RPMI8226 (cell line): ENCODE data around the gene NUDT8.
"Not testable (repeated sequence)": the region's sequence is repeated elsewhere in the genome, so short reads cannot be mapped to it uniquely, and the experiment has no call there.

ENCODE experiments used
- DNase-seq: peaks from one replicate; pipeline ENCODE4 v3.0.0-alpha.2; 2015

The NUDT8 gene

DNA sequence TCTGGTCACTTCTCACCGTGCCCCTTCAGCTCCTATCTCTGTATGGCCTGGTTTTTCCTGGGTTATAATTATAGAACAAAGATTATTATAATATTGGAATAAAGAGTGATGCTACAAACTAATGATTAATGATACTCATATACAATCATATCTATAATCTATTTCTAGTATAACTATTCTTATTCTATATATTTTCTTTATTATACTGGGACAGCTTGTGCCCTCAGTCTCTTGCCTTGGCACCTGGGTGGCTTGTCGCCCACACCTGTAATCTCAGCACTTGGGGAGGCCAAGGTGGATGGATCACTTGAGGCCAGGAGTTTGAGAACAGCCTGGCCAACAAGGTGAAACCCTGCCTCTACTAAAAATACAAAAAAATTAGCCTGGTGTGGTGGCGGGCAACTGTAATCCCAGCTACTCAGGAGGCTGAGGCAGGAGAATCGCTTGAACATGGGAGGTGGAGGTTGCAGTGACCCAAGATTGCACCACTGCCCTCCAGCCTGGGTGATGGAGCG lies 30.0 kb upstream of the NUDT8 start:
- not testable (repeated sequence) for DNase-seq

DNA sequence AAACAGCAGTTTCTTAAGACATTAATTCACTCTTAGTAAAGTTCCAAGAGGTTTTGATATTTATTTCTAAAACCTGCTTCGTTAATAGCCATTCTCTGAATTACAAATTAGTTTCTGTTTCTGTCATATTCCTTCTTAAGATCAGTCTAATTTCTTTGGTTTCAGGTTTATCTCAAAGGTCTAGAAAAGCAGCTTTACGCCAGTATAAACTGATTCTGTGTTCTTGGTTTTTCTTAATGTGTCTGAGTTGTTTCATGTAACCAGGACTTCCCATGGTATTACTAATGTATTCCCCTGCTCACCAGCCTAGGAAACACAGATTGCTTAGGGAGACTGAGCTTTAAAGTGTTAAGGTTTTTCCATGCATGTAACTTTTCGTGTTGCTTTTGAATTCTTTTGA lies 27.6 kb upstream of the NUDT8 start:
- DNase-seq = no peak

DNA sequence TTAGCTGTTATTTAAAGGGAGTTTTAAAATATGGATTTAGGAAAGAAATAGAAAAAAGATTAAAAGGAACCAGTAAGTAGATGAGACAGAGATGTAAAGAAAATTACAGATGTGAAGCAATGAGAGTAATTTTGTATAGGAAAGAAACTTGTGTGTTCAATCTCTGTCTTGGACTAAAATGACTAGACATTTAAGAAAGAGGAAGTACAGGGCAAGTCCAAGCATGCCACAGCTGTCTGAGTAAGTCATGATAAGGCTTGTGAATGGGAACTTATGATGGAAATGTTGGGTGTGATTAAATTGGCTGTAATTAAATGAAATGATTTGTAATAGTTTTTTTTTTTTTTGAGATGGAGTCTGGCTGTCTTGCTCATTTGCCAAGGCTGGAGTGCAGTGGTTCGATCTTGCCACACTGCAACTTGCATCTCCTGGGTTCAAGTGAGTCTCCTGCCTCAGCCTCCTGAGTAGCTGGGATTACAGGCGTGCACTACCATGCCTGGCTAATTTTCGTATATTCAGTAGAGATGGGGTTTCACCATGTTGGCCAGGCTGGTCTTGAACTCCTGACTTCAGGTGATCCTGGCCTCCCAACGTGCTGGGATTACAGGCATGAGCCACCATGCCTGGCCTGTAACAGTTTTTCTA lies 26.7 kb upstream of the NUDT8 start:
- DNase-seq = peak; percentile 72

DNA sequence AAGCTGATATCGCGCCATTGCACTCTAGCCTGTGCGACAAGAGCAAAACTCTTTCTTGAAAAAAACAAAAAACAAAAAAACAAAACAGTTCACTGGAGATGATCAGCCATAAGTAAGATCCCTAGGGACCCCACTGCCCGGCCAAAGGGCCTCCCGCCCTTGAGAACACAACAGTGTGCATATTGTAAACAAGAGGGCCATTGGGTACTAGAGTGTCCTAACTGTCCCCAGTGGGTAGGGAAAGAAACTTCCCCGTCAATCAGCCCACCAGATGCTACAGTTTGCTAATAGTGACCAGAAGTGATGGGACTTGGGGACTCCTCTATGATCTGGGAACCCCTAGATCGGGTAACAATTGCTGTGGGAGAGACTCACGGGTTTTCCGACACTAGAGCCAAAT lies 24.5 kb upstream of the NUDT8 start:
- DNase-seq = no peak

DNA sequence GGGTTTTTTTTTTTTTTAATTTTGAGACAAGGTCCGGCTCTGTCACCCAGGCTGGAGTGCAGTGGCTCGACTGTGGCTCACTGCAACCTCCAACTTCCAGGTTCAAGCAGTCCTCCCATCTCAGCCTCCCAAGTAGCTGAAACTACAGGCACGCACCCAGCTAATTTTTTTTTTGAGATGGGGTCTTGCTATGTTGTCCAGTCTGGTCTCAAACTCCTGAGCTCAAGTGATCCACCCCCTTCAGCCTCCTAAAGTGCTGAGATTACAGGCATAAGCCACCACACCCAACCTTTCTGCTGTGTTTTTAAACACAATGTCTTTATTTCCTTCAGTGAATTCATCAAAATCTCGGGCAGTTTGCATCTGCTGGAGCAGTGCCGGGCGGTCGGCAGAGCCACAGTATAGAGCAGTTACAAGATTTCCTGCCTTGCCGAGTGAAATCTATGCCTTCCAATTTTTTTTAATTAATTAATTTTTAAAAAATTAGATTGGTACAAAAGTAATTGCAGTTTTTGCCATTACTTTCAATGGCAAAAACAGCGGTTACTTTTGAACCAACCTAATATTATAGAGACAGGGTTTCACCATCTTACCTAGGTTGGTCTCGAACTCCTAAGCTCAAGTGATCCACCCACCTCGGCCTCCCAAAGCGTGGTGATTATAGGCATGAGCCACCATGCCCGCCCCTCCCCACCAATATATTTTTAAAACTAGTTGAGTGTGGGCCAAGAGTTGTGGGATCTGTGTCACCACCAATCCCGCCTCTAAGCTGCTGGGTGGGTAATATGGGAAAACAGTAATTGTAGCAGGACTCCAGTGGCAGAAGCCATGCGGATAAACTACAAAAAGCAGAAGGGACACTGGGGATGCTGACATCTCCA lies 23.5 kb upstream of the NUDT8 start:
- DNase-seq = no peak

DNA sequence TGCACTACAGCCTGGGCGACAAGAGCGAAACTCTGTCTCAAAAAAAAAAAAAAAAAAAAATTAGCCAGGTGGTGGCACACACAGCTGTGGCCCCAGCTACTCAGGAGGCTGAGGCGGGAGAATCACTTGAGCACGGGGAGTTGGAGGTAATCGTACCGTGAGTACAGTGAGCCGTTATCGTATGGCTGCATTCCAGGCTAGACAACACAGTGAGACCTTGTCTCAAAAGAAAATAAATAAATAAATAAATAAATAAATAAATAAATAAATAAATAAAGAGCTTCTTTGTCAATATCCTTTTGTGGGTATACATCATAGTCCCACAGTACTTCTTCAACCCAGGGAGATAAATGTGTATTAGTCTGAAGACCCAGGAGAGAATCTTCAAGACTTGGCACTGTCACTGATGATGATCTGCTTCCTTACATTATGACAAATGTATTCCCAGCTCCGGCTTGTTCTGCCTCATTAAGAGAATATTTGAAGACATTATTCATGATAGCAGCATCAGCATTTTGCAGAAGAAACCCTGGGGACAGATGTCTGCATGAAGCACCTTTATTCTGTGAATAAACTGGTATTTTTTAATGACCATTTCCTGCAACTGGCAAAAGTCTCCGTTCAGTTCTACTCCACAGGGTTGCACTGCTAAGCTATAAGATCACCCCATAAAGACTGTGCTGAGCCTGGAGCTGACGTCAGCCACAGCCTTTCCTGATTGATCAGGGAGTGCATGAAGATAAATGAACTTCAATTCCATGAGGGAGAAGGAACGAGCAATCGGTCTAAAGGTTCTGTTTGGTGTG lies 22.4 kb upstream of the NUDT8 start:
- DNase-seq = no peak

DNA sequence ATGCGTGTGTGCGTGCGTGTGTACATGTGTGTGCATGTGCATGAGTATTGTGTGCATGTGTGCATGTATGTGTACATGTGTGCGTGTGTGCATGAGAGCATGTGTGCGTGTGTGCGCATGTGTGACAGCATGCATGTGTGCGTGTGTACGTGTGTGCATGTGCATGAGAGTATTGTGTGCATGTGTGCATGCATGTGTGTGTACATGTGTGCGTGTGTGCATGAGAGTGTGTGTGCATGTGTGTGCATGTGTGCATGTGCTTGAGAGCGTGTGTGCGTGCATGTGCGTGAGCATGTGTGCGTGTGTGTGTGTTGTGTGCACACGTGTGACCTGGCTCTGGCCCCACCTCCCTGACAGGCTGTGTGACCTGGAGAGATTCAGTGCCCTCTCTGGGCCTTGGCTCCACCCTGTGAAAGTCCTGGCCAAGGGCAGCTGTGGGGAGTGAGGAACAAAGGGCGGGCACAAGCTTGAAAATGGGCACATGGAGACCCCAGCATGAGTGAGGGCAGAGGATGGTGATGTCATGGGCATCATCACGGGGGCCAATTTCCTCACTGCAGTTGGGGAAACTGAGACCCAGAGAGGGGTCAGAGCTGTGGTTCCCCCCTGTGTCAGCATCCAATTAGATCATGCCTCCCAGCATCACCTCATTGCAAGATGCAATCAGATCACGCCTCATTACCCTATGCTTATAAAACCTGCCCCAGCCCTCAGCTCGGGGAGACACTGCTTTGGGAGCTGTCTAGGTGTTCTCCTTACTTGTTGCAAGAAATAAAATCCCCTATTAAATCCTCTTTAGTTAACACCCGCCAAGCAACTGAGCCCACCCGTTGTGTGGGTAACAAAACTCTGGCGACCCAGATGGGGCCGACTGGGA lies 20.1 kb upstream of the NUDT8 start:
- DNase-seq = peak; percentile 85

DNA sequence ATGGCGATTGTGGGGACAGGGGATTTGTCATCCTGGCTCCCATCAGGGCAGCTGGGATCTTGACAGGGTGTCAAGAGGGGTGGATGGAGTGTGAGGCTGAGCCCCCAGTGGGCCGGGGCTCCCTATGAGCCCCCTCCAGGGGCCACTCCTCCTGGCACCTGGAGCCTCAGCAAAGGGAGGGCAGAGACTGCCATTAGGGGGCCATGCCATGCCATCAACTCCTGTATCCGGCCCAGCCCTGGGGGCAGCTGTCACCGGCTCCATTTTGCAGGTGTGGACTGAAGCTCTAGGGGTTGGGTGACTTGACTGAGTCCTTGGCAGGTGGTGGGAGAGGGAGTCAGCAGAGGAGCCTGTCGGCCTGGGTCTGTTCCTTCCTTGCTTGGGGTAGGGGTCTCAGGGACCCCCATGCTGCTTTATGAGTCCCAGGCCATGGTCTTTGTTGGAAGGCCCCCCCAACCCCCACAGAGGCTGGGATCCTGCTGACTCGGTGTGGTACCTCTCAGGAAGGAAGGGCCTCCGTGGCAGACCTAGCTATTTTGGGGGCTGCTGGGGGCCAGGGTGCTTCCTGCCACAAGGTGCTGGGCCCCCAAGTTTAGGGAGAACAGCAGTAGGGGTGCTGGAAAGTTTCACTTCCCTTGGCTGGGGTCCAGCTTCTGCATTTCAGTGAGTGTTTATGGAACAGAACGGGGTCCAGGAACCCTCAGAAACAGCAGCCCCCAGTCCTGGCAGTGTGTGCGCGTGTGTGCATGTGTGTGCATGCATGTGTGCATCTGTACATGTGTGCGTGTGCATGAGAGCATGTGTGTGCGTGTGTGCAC lies 19.3 kb upstream of the NUDT8 start:
- DNase-seq = peak; percentile 96

DNA sequence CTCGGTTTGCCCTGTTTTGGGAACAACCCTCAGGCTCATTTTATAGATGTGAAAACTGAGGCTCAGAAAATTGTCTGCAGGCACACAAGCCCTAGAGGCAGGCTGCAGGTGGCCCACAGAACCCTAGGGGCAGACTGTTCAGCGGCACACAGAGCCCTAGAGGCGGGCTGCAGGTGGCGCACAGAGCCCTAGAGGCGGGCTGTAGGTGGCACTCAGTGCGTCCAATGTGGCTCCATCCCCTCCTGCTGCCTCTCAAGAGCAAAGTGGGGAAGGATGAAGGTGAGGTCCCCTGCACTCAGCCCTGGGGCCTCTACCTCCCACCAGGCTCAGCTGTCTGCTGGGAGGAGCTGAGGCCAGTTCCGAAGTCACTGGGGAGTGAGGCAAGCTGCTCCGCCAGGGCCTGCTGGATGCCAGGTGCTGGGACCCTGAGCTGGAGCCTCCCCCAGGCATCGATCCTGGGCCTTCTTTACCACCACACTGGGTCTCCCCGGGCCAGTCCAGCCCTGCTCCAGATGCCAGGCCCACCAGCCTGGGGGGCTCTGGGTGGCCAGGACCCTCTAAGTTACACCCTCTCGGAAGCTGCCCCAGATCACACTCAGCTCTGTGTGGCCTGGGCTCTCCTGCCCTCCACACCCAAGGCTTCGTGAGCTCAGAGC lies 18.5 kb upstream of the NUDT8 start:
- DNase-seq = peak; percentile 97

DNA sequence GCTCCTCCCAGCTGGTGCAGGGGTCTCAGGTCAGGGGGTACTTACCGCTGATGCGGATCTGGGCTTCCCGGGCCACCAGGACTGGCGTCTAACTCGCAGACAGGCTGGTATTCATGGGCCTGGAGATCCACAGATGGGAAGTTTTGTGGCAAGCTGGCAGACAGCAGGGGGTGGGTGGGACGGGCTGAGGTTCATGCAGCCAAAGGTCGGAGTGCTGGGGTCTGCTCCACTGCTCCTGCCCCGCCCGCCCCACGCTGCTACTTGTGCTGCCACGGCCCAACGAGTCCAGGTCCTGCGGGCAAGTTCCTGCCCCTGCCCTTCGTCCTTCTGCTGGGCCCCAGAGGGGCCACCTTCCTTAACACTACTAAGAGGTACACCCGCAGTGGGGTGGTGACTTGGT lies 17.7 kb upstream of the NUDT8 start:
- no peak for DNase-seq

DNA sequence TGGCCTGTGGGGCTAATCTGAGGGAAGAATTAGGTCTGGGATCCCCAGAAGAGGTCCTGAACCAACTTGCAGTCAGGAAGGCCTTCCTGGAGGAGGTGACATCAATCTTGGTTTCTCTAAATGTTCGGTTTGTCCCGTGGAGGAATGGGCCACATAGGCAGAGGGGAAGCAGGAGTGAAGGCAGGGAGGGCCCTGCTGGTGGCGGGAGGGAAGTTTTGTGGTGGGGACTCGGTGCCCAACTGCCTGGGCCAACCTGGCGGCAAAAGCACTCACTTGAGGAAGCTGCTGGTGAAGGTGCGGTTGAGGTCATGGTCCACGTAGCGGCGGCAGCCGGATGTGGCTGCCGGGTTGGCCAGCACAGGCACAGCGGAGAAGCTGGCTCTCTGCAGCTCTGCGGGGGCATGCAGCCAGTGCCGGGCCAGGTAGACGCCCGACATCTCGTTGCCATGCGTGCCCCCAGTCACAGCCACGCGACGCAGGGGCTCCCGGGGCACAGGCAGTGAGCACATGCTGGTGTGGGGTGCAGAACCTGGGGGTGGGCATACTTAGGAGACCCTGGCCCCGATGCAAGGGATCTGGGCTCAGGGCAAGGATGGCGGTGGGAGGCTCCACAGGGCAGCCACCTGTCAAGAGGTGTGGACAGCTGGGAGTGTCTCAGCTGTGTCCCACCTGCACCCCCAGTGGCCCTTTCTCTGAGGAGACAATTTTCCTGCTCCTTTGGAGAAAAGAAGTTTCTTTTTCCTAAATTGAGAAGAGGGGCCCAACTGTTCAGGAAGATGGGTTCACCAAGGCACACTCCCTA lies 17.0 kb upstream of the NUDT8 start:
- peak; percentile 93 for DNase-seq

DNA sequence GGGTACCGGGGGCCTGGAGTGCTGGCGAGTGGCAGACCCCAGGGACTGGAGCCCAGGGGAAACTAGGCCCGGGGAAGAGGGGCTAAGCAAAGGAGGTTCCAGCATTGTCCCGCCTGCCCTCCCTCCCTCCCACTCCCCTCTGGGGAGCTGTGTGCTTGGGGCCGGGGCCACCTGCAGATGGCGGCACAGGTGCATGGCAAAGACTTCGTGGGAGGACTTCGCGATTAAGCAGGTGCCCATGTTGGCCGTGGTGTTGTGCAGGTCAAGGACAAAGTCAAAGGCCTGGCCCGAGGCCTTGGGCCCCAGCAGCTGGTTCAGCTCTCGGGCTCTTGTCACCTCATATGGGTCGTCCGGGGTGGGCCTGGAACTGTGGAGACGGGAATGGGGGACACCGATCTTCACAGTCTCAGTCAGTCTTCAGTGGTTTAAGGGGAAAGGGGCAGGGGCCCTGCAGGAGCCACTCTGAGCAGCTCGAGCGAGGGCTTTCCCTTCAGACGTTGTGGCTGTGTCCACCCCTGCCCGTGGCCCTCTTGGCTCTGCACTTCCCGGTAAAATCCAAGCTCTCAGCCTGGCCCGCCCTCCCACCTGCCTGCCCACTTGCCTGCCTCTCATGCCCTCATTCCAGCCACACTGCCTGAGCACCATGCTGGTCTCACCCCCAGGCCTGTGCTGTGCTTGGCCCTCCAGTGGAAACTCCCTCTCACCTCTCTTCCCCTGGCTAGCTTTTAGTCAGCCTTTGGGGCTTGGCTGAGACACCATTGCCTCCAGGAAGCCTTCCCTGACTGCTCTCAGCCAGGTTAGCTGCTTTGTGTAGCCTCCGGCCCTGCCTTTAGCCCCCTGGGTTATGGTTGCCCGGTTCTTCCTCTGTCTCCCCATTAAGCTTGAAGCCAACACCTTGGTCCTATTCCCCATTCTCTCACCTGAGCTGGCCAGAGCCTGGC lies 16.1 kb upstream of the NUDT8 start:
- peak; percentile 51 for DNase-seq

DNA sequence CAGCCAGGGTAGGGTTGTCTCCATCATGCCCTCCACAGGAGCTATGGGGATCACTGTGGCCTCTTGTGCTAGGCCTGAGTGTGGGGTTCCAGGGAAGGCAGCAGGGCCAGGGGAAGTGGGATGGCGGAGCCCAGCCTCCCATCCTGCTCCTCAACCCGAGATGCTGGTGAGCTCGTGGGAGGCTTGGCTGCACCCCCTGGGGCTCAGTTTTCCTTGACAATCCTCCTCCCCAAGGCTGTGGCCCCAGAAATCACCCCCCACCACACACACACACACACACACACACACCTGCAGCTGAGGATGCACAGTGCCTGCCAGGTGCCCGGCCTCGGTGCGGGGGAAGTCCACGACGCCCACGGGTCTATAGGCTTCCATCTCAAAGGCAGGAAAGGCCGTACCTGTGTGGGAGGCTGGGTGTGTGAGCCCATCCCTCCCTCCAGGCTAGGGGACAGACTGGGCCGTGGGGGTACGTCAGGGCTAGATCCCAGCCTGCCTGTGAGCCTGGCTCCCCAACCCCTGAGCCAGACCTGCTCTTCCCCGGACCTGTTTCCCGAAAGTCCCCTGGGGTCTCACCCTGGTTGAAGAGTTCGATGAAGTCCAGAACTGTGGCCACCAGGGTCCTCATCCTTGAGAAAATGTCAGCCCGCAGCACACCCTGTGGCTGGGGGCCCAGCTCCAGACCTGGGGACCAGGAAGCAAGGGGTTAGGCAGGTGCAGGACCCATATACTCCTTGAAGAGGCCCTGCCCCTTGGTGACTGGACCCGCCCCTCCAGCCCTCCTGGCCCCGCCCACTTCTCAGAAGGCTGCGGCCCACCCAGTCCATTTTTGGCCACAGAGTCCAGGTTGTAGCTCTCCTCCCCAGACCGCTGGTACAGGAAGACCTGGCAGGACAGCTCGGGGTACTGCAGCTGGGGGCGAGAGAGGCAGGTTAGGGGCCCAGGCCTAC lies 15.0 kb upstream of the NUDT8 start:
- no peak for DNase-seq

DNA sequence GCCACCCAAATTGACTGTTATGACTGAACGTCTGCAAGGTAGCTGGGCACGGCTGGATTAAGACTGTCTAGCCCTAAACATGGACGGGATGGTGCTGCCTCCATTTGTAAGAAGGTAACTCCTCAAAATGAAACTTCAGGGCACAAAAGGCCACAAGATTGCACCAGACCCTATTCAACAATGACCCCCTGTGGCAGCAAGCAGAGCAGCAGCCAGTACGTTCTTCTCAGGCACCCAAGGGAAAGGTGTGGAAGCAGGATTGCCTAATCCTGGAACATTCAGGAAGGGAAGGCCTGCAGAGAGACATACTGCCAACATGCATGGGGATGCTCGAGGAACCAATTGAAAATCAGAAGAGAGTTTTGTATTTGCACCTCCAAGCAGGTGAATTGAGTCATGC lies 14.3 kb upstream of the NUDT8 start:
- peak; percentile 48 for DNase-seq

DNA sequence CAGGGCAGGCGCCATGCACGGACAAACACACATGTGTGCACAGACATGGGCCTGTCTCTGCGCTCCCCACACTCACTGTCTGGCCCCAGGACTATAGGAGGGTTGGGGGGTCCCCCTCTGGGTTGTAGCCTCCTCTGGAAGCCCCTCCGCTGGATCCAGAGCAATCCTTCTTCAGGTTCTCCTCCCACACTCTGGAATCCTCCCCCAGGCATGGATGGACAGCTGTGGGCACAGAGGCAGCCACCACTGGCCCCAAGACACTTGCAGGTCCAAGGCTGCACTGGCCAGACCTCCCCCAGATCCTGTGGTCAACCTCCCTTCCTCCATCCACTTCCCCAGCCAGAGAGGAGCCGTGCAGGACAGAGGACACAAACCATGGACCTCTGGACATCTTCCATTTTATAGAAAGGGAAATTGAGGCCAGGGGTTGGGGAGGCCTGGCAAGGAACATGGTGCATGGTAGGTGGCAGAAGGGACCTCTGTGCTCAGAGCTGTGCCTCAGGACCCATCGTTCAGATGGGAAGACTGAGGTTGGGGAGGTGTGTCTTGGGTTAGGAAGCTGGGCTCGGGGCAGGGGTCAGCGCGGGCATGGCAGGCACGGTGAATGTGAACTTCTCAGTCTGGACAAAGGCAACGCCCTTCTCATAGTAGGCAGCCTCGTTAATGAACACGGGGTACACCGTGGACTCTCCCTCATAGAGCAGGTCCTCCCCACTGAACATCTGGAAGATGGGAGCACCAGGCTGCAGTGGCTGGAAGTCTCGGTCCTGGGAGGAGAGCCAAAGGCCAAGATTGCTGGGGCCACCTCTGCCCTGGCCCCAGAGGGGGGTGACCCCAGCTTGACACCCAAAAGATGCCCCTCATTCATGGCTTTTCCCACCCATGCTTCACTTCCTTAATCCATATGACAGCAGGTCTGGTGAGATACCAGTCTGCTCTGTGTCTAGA lies 12.7 kb upstream of the NUDT8 start:
- no peak for DNase-seq
